Measurements from ENCODE around the gene ALOX12B.
"Not testable (repeated sequence)": the region's sequence is repeated elsewhere in the genome, so short reads cannot be mapped to it uniquely, and the experiment has no call there.

ALOX12B gene

DNA sequence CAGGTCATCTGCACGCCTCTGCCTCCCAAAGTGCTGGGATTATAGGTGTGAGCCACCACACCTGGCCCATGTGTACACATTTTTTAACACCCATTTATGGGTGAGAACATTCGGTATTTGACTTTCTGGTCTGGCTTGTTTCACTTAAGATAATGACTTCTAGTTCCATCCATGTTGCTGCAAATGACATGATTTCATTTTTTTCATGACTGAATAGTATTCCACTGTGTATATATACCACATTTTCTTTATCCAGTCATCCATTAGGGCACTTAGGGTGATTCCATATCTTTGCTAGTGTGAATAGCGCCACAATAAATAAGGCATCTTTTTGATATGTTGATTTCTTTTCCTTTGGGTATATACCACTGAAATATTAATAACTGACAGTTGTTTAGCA, 5.6 kb downstream of the ALOX12B start:
- DNase-seq = no peak

DNA sequence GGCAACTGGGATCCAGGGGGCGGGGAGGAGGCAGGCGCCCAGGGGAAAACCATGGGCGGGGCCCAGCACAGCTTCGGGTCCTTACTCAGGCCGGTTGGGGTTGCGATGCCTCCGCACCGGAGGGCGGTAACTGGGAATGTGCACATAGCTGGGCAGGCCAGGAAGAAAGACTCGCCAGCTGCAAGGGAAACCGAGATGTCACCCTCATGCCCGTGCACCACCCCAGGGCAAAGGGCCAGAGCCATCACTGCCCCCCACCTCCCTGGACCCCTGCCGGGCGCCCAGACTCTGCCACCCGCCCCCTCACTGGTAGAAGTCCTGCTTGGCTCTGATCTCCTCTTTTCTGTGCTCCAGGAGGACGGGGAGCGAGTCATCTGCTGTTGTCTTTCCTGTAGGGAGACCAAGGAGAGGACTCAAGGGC, 6.7 kb downstream of the ALOX12B start:
- DNase-seq = no peak

DNA sequence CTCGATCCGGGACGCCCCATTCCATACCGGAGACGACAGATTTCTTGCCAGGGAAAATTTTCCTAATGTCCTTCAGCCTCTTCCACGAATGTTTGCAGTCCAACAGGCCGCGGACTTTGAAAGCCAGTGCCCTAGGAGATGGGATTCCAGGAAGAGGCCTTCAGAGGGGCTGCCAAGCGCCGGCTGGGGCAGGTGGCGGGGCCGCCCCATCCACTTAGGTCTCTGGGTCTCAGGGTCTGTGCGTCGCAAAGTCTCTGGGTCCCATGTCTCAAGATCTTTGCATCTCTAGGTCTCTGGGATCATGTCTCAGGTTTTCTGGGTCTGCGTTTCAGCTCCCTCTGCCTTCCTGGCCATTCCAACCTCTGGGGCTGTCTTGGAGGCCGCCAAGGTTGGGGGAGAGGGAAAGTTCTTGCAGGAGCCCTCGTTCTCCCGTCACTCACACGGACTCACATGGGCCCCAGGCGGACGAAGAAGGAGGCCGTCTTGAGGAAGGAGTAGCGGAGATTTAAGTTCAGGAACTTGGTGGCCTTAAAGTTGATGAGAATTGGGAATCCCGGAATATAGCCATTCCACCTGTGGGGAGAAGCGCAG, 7.2 kb downstream of the ALOX12B start:
- no peak for DNase-seq

DNA sequence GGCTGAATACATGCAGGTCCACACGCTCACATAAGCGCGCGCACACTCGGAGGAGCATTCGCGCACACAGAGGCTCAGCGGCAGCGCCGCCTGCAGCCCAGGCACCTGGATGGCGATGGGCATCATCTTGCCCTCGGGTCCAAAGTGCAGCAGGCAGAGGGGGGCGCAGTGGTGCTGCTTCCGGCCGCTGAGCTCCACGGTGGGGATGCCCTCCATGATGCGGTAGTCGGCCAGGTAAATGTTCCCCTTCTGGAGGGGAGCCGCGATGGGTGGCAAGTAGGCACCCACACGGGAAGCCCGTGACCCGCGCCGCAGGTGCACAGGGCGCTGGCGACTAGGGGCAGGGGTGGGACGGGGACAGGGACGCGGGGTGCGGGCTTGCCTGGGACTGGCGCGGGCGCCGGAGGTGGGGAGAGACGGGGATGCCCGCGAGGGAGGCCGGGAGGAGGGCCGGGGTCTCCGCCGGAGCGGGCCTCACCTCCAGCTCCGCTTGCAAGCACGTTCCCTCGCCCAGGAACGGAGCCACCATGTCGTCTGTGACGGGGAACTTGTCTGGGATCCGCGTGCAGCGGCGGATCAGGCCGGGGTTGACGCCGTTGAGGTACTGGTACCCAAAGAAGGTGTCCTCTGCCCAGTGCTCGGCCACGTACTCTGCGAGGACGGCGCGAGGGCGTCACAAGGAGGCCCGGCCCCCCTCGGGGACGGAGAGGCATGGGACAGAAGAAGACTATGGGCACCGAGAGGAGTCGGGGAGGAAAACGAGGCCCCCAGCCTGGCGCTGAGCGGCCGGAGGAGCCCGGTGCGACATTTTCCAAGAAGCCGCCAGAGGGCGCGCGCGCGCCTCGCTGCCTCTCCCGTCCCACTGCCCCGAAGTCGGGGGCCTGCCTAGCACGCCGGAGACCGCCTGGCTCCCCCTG, 8.0 kb downstream of the ALOX12B start:
- peak; percentile 88 for DNase-seq

DNA sequence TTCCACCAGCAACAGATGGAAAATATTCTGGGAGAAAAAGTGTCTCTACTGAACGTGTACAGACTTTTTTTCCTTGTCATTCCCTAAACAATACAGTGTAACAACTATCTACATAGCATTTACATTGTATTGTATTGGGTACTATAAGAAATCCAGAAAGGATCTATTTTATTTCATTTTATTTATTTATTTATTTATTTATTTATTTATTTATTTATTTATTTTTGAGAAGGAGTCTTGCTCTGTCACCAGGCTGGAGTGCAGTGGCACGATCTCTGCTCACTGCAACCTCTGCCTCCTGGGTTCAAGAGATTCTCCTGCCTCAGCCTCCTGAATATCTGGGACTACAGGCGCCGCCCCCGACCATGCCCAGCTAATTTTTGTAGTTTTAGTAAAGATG, 9.6 kb downstream of the ALOX12B start:
- DNase-seq = not testable (repeated sequence)

DNA sequence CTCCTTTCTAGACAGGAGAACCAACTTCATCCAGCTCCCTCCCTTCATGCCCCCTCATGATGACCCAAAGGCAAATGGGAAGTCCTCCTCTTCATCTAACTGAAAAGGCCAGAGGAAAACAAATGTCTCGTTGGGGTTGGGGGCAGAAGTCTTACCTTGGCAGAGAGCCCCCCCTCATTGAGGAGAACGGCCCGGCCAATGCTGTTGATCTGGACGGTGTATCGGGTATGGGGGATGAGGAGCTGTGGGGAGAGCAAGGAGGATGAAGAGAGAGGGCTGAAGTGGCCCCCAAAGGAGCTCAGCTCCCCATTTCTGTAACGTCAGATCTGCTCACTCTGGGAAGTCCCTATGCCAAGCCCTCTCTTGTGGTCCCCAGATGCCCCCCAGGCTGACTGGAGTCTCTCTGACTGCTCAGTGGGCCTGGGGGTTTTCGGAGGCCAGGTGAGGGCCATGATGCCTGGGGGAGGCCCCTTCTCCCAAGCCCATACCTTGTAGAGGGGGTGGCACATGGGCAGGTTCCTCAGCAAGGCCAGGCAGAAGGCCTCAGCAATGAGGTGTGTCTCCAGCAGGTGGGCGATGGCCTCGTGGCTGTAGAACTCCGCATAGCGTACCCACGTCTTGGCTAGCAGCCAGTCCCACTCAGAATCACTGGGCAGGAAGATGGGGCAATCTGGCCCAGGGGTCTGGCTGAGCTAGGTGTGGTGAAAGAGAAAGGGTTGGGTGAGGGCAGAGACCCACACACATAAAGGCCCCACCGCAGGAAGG, 10.8 kb downstream of the ALOX12B start:
- DNase-seq = no peak

DNA sequence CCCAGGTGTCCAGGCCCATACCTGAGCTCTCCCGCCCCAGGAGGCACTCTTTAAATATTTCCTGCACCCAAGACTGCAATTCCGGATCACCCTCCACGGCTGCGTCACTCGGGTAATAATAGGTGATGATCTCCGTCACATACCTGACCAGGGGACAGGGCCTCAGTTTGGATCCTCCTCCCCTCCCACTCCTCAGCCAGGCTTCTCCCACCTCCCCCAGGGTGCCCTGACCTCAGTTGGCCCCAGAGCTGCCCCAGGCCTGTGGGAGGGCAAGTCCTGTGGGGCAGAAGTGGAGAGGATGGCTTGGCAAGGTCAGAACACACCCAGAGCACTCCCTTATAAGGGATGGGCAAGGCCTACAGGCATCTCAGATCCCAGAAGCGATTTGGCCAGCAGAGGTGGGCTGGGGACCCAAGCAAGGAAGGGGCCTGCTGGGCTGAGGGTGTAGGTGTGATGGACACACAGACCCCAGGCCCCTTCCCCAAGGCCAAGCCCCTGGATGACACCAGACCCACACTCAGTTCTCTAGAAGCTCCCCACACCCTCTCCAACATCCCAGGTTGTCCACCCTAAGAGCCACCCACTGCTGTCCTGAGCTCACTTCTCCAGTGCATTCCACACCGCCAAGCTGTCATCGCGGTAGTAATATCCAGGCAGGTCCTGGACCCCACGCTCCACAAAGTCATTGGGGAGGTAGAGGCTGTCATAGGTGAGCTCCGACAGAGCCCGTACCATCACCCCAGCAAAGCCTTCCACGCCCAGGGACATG, 11.8 kb downstream of the ALOX12B start:
- DNase-seq = no peak

DNA sequence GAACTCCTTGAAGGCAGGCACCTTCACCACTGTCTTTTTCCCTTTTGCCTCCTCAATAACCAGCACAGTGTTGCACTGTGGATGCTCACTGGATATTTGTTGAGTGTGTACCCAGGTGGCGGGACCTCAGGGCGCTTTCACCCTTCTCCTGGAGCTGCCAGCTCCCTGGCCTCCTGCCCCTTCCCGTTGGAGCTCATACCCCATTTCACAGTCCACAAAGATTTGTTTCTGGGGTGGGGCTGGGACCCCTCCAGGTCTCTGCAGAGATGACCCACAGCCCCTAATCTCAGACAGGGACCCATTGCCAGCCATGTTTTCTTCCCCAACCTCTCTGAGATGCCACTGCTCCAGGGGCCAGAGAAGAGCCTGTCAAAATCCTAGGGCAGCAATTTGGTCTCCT, 12.4 kb downstream of the ALOX12B start:
- DNase-seq = no peak

DNA sequence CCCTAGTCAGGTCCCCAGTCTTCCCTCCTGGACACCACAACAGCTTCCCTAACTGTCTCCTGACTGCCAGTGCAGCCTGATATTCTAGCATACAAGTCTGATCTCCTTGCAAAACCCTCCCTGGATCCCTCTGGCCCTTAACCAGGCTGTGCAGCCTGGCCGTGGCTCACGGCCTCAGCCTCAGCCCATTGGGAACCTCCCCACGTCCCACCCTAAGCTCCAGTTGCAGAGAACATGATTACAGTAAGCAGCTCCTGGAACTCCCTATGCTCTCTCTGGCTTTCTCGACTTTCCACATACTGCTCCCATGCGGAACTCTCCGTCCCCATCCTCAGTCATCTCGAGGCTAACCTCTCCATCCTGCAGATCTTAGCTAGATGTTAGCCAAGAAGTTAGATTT, 13.0 kb downstream of the ALOX12B start:
- no peak for DNase-seq

DNA sequence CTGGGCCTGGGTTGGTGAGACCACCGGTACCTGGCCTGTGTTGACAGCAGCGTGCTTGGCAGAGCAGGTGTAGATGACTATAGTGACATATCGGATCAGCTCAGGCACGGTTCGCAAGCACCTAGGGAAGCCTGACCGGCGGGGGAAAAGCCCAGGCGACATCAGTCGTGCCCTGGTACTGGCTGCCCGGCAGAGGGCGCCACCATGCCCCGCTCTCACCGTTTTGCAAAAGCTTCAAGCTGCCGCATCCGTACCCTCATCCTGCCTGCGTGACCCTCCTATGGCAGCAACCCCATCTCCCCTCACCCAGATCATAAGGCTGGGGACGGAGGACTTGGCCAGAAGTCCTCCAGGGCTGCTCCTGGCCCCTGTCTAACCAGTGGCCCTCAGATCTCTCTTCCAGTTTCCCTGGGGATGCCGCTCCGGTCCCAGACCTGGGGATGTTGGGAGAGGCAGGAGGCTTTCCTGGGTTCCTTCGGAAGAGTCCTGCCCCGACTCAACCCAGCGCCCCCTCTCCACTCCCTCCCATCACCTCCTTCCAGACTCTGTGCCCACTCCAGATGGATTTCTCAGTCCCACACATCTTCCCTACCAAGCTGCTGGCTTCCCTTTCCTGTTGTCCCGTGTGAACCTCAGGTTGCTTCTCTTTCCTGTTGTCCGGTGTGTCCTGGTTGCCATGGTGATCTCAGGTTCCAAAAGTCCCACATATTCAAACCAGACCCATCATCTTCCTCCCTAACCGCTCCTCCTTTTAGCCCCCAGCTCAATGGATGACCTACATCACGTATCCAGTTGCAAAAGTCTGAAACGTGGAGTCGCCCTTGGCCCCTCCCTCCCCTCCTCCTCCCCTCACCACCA, 13.7 kb downstream of the ALOX12B start:
- DNase-seq = peak; percentile 93

DNA sequence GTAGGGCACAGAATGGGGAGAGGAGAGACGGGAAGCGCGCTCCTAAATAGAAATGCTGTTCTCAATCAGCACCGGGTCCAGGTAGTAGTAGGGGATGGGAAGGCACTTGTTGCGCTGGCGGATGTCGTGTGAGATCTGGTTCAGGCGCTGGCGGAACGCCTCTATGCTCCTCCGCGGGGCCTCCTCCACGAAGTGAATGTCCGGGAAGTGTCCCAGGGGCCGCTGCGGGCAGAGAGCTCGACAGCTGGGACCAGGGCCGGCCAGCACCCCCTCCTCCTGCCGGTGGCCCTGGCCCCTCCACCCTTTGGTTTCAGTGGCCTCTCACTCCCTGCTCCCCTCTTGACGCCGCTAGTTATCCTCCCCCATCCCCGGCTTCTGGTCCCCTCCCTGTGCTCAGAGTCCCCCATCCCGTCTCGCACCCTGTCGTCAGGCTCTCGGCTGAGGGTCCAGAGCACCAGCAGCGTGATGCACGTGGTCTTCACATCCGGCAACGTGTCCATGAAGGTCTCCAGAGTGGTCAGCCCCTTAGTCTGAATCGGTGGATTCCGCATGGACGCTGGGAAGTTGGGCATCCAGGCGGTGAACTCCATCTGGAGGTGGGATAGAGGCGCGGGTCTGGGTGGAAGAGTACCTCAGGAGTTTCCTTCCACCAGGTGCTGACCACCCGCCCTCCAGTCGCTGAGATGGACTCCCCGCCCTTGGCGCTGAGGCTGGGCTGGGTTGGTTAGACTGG, 14.6 kb downstream of the ALOX12B start:
- DNase-seq = peak; percentile 47

DNA sequence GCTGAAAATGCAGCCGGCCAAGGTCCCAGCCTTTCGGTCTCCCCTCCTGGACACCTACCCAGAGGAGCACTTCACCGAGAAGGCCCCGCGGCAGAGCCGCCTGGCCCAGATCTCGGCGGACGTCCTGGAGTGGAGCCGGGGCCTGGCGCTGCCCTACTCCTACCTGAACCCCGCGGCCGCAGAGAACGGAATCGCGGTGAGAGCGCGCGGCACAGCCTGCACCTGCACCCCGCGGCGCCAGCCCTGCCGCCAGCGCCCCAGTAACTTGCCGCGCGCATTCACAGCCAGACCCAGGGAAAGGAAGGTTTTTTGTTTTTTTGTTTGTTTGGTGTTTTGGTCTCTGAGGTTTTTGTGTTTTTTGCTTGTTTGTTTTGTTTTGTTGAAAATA, 15.2 kb downstream of the ALOX12B start:
- no peak for DNase-seq

DNA sequence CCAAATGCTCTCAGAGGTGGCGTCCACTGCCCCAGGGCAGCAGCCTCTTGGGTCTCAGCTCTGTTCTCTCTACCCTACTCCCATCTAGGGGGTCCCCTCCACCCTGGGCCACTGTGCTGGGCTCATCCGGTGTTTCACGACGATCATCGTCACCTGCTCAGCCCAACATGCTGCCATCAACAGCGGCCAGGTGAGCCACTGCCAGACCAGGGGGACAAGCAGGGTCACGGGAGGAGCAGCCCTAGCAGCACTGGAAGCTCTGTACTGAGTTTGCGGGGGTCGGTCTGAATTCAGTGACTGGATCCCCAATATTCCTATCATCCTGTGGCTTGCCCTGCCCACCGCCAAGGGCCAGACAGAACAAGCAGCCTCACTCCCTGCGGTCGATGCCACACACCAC, 16.0 kb downstream of the ALOX12B start:
- DNase-seq = no peak

DNA sequence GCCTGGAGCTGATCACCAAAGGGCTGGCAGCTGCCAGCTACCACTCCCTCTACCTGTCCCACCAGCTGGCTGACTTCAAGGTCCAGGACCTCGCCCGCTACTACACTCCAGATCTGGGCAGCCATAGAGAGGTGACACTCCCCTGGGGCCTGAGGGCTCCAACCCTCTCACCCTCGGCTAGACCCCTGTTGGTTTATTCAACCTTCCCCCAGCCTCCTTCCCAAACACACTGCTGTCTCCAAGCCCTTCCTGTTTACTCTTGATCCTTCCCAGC, 18.0 kb downstream of the ALOX12B start:
- DNase-seq = no peak

DNA sequence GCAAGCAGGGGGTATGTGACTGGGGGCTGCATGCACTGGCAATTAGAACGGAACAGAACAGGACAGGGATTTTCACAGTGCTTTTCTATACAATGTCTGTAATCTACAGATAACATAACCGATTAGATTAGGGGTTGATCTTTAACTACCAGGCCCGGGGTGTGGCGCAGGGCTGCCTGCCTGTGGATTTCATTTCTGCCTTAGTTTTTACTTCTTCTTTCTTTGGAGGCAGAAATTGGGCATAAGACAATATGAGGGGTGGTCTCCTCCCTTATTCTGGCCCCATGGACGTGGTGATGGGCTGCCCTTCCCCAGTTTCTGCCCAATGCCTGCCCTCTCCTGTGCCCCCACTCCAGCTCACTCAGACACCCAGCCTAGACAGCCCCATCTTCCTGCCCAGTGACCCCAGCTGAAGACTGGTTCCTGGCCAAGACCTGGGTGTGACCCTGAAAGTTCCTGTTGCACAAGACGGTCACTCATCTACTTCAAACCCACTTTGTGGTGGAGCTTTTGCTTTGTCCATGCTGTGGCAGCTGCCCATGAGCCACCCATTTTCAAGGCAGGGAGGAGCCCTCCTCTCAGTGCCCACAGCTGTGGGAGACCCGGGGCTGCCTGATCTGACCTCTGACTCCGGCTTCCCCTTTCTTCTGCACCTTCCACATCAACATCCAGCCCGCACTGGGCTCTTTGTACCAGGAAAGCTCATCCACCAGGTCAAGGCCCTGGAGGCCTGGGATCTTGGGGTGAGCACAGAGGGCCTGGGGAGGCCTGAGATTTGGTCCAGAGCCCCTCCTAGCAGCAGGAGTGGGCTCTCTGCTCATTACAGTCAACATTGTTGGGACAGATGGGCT, 18.6 kb downstream of the ALOX12B start:
- no peak for DNase-seq

DNA sequence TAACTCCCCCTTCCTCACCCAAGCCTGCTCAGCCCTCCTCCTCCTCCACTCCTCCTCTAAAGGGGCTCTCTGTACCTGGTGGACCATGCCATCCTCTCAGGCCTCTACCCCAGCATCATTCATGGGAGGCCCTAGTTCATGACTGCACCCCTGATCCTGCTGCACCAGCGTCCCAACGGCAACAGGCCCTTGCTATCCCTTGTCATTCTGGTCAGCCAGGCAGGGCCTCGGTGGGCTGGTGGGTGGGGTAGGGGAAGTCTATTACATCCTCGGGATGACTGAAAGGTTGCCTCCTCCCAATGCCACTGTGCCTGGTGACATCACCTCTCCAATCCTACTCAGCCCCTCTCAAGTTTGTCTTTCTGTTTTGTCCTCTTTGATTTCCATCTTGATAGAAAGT, 19.7 kb downstream of the ALOX12B start:
- no peak for DNase-seq

DNA sequence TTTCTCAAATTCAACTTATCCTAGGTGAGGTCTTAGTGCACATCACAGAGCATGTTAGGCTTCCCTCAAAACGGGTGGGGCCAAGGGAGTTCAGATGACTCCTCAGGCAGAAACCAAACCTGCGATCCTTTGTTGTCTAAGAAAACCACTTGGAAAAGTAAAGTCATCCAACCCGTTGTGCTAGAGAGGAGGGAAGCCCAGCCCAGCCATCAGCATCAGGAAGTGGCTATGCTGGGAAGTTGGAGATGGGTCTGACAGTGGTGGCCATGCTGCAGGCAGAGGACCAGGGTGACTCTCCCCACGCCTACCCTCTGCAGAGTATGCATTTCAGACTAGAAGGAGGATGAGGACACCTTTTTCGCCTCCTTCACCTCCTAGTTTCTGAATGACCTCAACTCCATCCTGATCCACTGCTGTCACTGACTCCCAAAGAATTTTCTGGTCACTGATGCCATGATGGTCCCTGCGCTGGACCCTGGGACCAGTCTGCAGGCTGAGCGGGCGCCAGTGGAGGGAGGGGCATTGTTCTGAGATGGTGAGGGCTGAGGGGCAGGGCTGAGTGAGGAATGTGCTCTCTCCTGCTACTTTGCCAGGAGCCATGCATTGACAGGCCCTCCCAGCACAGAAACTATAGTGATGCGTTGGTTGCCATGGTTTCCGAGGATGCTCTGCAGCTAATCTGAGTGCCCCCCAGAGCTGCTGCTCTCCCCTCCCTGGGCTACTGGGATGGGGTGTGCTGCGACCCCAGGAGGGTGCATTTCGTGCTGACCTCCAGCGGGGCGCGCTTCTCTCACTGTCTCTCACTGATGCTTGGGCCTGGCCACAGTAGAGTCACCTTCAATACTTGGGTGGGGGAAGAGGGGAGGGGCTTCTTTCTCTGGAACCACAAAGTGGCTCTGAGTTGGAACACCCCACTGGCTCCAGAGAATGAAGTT, 20.4 kb downstream of the ALOX12B start:
- DNase-seq = no peak

DNA sequence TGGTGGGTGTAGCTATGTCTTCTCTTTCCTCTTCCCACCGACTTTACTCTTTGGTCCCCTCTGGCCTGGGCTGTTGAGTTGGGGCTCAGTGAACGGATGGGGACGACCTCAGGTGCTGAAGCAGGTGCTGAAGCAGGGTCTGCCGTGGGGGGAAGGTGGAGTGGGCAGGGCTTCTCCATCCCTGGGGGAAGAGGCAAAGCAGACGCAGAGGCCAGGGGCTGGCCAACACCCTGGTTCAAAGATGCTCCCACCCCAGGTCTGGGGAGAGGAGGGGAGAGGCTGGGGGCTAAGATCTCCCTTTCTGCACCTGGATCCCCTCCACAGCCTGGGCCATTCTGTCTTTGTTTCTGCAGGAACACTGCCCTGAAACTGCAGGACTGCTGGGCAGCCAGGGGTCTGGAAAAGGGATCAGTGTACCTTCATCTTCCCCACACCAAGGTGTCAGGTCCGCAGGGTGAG, 22.9 kb downstream of the ALOX12B start:
- DNase-seq = no peak

All from stimulated activated CD8-positive, alpha-beta memory T cell treated with anti-CD3 and anti-CD28 coated beads, Interleukin-4, amount 100 ng/mL, for 48 hours (primary cell).